NT2/D1 (cell line): ENCODE data around the gene TOMM70.

Experiments
- DNase-seq: peaks from one replicate; pipeline ENCODE4 v3.0.0-alpha.2; 2011; ENCODE audit warnings: low read depth, low spot score
- H3K27me3 ChIP-seq: 2 replicates; pipeline ENCODE4 v1.6.0; 2011; ENCODE audit warnings: mild to moderate bottlenecking; ENCODE audit not compliant: insufficient read length, insufficient read depth
- H3K36me3 ChIP-seq: 2 replicates; pipeline ENCODE4 v1.6.1; 2011; ENCODE audit warnings: mild to moderate bottlenecking, low read length, mixed read lengths; ENCODE audit not compliant: insufficient read depth, insufficient read length
- H3K4me1 ChIP-seq: 2 replicates; pipeline ENCODE4 v1.5.1; 2011; ENCODE audit not compliant: insufficient read depth, insufficient read length
- H3K4me3 ChIP-seq: 2 replicates; pipeline ENCODE4 v1.5.1; 2011; ENCODE audit warnings: low read depth; ENCODE audit not compliant: insufficient read length
- H3K9ac ChIP-seq: 2 replicates; pipeline ENCODE4 v1.6.0; 2011; ENCODE audit warnings: low read depth; ENCODE audit not compliant: insufficient read length
- H3K9me3 ChIP-seq: 2 replicates; pipeline ENCODE4 v1.5.1; 2011; ENCODE audit warnings: mild to moderate bottlenecking, low read length; ENCODE audit not compliant: insufficient read depth
- SUZ12 ChIP-seq: IDR thresholded peaks from 2 replicates; pipeline ENCODE4 v1.6.1; 2011; ENCODE audit not compliant: insufficient read length, insufficient read depth; ENCODE audit errors: extremely low read depth
- YY1 ChIP-seq: IDR thresholded peaks from 2 replicates; pipeline ENCODE4 v1.6.1; 2011; ENCODE audit not compliant: insufficient read length, insufficient read depth
- ZNF274 ChIP-seq: IDR thresholded peaks from 2 replicates; pipeline ENCODE4 v1.6.1; 2011; ENCODE audit warnings: mild to moderate bottlenecking, low read depth, low read length

TOMM70 gene

DNA sequence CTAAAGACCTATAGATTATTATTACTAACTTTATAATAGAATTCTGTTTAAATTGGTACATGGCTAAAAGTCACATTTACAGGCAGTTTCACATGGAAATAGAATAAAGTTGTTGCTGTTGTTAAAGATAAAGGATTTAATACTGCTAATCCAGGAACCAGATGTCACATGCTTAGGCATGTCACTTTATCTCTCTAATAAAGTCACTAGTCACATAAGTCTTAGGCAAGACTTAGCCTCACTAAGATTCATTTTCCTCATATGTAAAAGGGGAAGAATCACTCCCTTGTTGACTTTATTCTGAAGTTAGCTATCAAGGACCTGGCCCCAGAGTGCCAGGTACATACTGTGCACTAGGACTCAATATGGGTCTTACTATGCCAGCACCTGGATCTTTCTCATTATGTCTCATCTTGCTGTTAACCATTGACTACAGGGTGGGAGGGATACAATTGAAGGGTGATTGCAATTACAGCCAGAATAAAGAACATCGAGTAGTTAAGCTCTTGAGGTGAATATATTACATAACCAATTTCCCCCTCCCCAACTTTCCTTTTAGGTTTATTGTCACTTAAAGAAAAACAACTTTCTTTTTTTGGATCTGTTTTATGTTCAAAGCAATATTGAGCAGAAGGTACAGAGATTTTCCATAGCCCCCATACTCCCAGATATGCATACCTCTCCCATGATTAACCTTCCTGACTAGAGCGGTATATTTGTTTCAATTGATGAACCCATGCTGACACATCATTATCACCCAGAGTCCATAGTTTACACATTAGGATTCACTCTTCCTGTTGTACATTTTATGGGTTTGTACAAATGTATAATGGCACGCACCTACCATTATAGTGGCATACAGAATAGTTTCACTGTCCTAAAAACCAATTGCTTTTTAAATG lies 37.1 kb upstream of the TOMM70 start:
- TF ChIP-seq ZNF274 (no peak), YY1 (no peak), SUZ12 (no peak)
- Histone ChIP-seq H3K9ac (no peak overlapping the region), H3K36me3 (no peaks in the 10 kb centered on the region), H3K4me1 (no peaks in the 10 kb centered on the region), H3K9me3 (peaks cover 11% of the 10 kb centered on the region; the same call in 1 of the 2 replicates), H3K4me3 (no peak overlapping the region), H3K27me3 (no peaks in the 10 kb centered on the region)
- DNase-seq = no peak

DNA sequence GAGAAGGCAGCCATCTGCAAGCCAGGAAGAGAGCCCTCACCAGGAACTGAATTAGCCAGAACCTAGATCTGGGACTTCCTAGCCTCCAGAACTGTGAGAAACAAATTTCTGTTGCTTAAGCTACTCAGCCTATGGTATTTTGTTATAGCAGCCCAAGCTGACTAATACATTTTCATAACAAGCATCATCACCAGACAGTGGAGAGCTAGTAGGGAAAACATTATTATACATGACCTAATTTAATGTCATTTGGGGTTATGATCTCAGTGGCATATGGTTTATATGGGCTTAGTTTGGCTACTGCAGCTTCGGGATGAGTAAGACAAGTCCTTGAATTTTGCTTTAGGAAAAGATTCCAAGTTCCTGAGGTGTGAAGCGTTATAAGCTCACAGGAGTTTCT lies 36.1 kb upstream of the TOMM70 start:
- peaks cover 4% of the 10 kb centered on the region; the same call in 1 of the 2 replicates for H3K9me3 ChIP-seq
- H3K36me3 ChIP-seq = no peaks in the 10 kb centered on the region
- no peak overlapping the region for H3K4me3 ChIP-seq
- DNase-seq = no peak
- no peaks in the 10 kb centered on the region for H3K27me3 ChIP-seq
- no peaks in the 10 kb centered on the region for H3K4me1 ChIP-seq
- H3K9ac ChIP-seq = no peak overlapping the region
- TF ChIP-seq SUZ12 = no peak
- TF ChIP-seq ZNF274 = no peak
- no peak for TF ChIP-seq YY1

DNA sequence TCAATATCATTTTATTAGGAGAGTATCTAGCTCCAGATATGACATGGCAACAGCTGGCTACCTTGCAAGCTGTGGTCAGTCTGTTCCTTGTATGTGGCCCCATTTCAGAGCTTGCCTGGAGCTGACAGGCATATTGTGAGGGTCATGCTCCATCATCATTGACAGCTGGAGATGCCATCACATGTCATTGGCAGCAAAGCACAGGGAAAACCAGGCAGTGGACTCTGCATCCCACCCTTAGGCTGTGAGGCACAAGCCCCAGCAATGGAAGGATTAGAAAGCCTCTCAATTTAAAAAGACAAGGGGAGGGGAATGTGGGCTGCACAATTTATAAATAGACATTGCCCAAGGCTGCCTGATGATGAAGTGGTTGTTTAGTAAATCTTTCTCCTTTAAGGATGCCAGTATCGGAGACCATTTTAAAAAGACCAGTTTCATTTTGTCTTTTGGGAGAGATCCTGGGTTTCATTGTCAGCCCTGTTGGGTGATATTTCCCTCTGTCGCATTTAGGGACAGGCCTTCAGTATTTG lies 28.4 kb upstream of the TOMM70 start:
- Histone ChIP-seq H3K36me3 (no peaks in the 10 kb centered on the region), H3K9me3 (peaks cover 1% of the 10 kb centered on the region; the same call in 1 of the 2 replicates), H3K4me3 (no peak overlapping the region), H3K27me3 (no peaks in the 10 kb centered on the region), H3K4me1 (peaks cover 2% of the 10 kb centered on the region), H3K9ac (no peak overlapping the region)
- no peak for DNase-seq
- TF ChIP-seq SUZ12 = no peak

DNA sequence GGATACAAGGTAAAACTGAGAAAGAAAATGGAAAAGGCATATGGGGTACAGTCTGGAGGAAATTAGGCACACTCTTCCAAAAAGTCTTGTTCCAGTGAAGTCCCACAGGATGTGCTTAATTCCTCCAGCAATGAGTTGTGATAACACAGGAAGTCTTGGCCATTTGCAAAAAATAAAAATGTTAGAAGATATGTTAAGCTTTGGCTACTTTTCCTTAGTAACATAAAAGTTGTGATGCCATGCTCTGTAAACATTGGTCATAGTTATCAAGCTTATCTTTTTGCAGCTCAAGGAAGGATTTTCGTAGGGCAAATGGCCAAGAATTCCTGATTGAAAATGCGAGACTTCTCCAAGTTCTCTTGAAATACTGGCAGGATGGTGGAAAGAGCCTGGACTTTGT lies 26.8 kb upstream of the TOMM70 start:
- H3K4me1 ChIP-seq = peaks cover 3% of the 10 kb centered on the region
- H3K9ac ChIP-seq = no peak overlapping the region

DNA sequence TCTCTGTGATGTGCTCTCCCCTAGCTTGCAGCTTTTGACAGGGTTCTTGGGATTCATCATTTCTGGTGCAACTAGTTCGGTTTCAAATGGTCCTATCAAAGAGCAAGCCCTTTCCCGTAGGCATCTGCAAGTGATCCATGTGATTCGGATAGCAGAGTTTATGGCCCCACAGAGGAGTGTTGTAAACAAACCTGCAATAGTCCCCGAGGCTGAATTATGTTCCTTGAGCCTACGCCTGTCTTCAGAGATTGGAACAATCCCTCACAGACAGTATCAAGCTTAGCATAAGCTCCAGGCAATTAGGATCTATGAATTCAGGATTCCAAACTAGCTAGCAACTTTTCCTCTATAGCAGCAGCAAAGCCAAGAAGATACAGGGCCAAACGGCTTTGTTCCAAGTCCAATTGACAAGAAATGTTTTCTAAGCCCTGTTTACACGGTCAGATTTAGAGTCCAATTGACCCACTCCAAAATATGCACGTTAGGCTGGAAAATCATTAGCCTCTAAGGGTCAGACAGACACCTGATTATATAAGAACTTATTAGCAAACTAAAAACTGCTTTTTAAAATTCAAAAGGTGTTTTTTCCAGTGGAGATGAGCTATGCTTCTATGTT lies 25.3 kb upstream of the TOMM70 start:
- H3K9ac ChIP-seq = no peak overlapping the region
- H3K27me3 ChIP-seq = no peaks in the 10 kb centered on the region
- no peak for DNase-seq
- H3K4me1 ChIP-seq = peaks cover 3% of the 10 kb centered on the region
- no peak overlapping the region for H3K4me3 ChIP-seq
- H3K36me3 ChIP-seq = no peaks in the 10 kb centered on the region
- TF ChIP-seq YY1 = no peak
- TF ChIP-seq ZNF274 = no peak
- no peak for TF ChIP-seq SUZ12
- no peaks in the 10 kb centered on the region for H3K9me3 ChIP-seq

More for the DNA sequence above, 26.8 kb upstream of the TOMM70 start:
- H3K36me3 ChIP-seq = no peaks in the 10 kb centered on the region
- no peak for DNase-seq
- H3K27me3 ChIP-seq = no peaks in the 10 kb centered on the region
- no peaks in the 10 kb centered on the region for H3K9me3 ChIP-seq
- TF ChIP-seq SUZ12 (no peak), ZNF274 (no peak), YY1 (no peak)
- no peak overlapping the region for H3K4me3 ChIP-seq

DNA sequence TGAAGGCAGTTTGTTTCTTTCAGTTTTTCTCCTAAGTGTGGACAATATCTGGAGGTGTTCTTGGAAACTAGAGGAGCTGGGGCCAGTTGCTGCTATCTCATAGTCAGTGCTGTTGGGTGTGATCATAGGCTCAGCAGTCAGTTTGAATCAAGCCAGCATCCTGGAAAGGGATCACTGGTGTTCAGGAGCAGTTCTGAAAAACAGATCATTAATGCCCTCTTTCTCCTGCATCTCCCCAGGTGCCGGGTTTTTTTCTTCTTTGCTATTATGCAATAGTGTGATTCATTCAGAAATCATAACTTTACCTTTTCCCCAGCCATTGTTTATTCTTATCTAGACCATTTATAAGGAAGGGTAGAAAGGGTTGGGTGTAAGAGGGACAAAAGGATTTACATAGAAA lies 24.4 kb upstream of the TOMM70 start:
- Histone ChIP-seq H3K9ac (no peak overlapping the region), H3K36me3 (no peaks in the 10 kb centered on the region), H3K27me3 (no peaks in the 10 kb centered on the region), H3K4me1 (peaks cover 3% of the 10 kb centered on the region), H3K9me3 (no peaks in the 10 kb centered on the region), H3K4me3 (no peak overlapping the region)
- no peak for DNase-seq
- TF ChIP-seq ZNF274 (no peak), SUZ12 (no peak), YY1 (no peak)

DNA sequence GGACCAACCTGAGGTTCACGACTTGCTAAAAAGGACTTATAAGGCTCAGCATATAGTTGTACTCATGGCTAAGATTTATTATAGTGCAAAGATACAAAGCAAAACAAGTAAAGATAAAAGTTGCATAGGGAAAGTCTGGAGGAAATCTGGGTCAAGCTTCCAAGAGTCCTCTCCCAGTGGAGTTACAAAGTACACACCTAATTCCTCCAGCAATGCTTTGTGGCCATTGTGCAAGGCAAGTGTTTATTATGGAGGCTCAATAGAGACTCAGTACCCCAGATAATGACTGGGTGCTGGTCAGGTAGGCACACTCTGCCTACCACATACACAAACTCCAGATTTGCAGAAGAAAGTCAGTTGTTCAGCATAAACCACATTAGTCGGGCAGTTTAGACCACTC lies 23.4 kb upstream of the TOMM70 start:
- H3K9ac ChIP-seq = no peak overlapping the region
- no peaks in the 10 kb centered on the region for H3K9me3 ChIP-seq
- no peak for DNase-seq
- no peaks in the 10 kb centered on the region for H3K36me3 ChIP-seq
- no peak for TF ChIP-seq SUZ12
- TF ChIP-seq YY1 = no peak
- TF ChIP-seq ZNF274 = no peak
- no peaks in the 10 kb centered on the region for H3K27me3 ChIP-seq
- H3K4me1 ChIP-seq = peaks cover 3% of the 10 kb centered on the region
- no peak overlapping the region for H3K4me3 ChIP-seq
